Transverse colon (tissue), 4 donors: ENCODE data around the gene CDH24.

ENCODE experiments used
- POLR2A ChIP-seq: fragments of 450-650 bp; IDR thresholded peaks from one replicate; pipeline ENCODE4 v1.6.1; 2016; ENCODE audit warnings: antibody characterized with exemption, mild to moderate bottlenecking, moderate library complexity
- POLR2AphosphoS5 ChIP-seq, 3 donors: sonication (generic); formaldehyde crosslinking; IDR thresholded peaks; one replicate each; pipeline ENCODE4 v1.6.1; 2016; ENCODE audit warnings: antibody characterized with exemption in 3 of 3
- TF ChIP-seq, protein P1 (sequence below), 5 experiments: fragments of 200-600 bp in 3 of 5; fragments of 450-650 bp in 2 of 5; sonication (generic) in 3 of 5; IDR thresholded peaks; 1 replicate in 2 of 5; 2 replicates in 3 of 5; pipeline ENCODE4 v1.5.1; 2016 to 2017; ENCODE audit warnings: antibody characterized with exemption in 5 of 5, inconsistent platforms in 3 of 5, mild to moderate bottlenecking in 2 of 5, moderate library complexity in 1 of 5

GRCh38 chr14:23089498-23090253 is 32.4 kb upstream of the CDH24 start:
- TF ChIP-seq POLR2AphosphoS5 (IDR thresholded peaks at IDR 0.05) (no peak), POLR2A (no peak)
- TF ChIP-seq, protein P1, sequence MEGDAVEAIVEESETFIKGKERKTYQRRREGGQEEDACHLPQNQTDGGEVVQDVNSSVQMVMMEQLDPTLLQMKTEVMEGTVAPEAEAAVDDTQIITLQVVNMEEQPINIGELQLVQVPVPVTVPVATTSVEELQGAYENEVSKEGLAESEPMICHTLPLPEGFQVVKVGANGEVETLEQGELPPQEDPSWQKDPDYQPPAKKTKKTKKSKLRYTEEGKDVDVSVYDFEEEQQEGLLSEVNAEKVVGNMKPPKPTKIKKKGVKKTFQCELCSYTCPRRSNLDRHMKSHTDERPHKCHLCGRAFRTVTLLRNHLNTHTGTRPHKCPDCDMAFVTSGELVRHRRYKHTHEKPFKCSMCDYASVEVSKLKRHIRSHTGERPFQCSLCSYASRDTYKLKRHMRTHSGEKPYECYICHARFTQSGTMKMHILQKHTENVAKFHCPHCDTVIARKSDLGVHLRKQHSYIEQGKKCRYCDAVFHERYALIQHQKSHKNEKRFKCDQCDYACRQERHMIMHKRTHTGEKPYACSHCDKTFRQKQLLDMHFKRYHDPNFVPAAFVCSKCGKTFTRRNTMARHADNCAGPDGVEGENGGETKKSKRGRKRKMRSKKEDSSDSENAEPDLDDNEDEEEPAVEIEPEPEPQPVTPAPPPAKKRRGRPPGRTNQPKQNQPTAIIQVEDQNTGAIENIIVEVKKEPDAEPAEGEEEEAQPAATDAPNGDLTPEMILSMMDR (IDR thresholded peaks at IDR 0.05) = no peak
